GM18858 (cell line): Measurements from ENCODE around the gene HMX1.

ENCODE experiments used
- ATAC-seq: cut with Tn5 transposase; IDR thresholded peaks from one replicate; pipeline ENCODE4 v1.9.1; 2021; ENCODE audit not compliant: unreplicated experiment

The HMX1 gene

GRCh38 chr4:8842614-8843013 lies 29.0 kb downstream of the HMX1 start:
- no peak for ATAC-seq

GRCh38 chr4:8841678-8842268 lies 29.9 kb downstream of the HMX1 start:
- ATAC-seq = no peak

DNA sequence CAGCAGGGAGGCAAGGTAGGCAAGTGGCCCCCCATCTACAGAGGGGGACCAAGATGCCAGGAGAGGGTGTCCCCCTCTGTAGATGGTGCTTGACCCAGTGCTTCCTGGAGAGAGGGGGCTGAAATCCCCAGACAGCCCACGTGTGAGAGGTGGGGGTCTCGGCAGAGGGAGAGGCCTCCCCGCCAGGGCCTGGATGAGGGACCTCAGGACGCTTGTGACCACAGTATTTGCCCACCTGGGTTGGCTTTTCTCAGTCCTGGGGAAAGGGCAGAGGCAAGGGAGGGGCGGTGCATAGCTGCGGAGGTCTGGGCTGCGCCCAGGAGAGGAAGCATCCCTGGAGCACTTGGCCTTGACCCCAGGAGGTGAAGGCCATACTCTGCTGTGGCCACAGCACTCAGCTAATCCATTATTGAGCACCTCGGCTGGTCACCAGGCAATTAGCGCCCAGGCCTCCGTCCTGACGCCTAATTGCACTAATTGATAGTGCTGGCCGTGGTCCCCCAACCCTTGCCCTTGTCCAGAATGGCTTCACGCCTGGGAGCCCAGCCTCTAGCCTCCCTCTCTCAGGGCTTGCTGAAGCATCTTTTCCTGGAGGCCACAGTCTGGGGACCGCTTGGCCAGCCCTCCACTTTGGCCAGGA lies 30.7 kb downstream of the HMX1 start:
- no peak for ATAC-seq

GRCh38 chr4:8840006-8840793 lies 31.4 kb downstream of the HMX1 start:
- no peak for ATAC-seq

DNA sequence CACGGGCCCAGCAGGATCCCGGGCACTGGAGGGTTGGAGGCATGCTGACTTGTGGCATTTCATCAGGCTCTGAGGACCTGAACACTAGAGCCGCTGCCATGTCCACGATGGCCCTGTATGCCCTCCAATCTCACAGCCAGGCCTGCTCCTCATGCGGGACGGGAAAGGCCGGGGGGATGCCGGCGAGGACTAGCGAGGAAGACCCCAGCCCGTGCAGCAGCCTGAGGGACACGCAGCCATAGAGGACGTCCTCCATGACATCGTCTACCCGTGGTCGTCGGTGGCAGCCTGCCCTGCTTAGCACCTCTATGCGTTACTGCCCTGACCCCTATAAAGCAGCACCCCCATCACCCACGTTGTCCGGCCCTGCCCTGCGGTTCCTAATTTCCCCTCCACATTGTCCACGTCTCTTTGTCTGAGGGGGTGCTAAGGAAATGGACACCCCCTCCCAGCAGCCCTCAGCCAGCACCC lies 32.6 kb downstream of the HMX1 start:
- ATAC-seq = no peak

DNA sequence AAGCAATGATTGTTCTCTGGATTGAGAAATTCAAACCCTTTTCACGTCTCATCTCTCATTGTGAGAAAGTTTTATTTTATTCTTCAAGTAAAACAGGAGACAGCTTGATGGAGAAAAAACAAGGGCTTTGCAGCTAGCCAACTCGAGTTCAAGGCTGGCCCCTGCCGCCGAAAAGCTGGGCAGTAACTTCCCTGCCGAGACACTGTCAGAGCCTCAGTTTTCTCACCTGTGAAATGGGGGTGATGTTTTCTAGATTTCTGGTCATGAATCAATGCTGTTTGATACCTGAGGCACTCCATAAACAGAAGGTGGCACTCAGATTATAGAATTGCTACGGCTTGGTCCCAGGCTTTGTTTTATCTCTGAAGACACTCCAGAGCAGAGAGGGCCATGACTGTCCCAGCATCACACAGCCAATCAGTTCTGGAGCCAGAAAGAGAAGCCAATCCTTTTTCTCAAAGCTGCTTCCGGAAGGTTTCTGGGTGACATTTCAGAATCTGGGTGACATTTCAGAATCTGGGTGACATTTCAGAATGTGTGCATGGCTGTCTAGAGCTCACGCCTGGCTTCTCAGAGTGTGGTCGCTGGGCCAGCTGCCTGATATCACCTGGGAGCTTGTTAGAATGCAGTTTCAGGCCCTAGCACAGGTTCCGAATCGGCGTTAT lies 33.2 kb downstream of the HMX1 start:
- ATAC-seq = no peak

DNA sequence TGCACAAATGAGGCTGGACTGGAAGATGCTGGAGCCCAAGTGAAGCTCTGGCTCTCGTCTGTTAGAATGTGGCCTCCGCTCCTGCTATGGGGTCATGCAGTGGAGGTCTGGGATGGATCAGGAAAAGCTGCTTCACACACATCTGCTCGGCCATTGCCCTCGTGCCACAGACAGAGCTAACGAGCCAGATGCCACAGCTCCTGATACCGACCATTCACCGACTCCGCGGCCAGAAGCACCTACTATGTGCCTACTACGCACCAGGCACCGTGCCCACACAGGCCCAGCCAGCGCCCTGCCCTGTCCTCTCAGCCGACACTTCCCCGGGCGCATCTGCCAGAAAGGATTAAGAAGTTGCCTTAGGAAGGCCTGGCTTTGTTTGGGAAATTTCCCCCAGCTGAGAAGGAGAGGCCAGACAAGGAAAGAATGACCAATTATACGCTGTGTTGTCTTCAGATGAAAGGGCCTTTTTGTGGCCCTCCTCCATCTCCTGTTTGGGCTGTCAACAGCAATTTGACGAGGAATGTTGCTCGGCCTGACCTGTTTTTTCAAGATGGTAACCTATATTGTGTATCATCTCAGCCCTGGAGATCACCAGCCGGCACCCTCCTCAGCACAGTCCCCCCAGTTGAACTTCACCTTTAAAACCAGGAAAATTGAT lies 34.3 kb downstream of the HMX1 start:
- no peak for ATAC-seq

- no peak for ATAC-seq
Measured at GRCh38 chr4:8836664-8837171, 34.9 kb downstream of the HMX1 start.

- ATAC-seq = no peak
Measured at GRCh38 chr4:8835521-8836365, 35.9 kb downstream of the HMX1 start.

- no peak for ATAC-seq
Measured at GRCh38 chr4:8834681-8835220, 36.9 kb downstream of the HMX1 start.

DNA sequence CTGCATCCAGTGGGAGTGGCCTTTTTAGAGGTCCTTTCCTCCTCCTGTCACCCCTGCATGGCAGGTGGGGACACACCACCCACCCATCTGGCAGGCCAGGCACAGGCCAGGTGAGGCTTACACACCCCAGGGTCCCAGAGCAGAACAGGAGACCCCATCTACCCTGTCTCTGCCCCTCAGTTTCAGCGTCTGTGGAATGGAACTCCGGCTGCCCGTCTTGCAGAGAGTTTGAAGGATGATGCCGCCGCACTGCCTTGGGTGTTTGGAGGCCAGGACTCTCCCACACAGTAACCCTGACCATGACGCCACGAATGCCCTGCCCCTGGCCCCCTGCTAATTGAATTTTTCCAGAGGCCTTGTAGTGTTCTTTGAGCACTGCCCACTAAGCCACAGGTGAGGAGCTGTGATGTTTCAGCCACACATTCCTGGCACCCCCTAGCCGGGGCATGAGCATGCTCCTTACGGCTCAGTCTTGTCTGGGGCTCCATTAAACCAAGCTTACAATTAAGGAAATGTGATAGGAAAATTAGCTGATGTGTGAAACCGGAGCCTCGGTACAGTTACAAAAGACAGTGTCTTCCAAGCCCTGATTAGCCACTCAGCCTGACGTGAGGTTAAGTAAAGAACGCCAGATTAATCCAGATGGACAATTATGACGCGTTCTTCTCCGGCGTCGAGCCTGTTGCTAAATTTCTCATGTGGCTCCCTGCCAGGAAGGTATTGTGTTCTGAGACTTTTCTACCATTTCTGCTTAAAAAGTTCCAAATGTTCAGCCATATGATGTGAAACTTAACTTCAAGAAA lies 39.3 kb downstream of the HMX1 start:
- no peak for ATAC-seq

GRCh38 chr4:8831221-8832112 lies 40.2 kb downstream of the HMX1 start:
- no peak for ATAC-seq

GRCh38 chr4:8830611-8831200 lies 40.9 kb downstream of the HMX1 start:
- ATAC-seq = no peak

DNA sequence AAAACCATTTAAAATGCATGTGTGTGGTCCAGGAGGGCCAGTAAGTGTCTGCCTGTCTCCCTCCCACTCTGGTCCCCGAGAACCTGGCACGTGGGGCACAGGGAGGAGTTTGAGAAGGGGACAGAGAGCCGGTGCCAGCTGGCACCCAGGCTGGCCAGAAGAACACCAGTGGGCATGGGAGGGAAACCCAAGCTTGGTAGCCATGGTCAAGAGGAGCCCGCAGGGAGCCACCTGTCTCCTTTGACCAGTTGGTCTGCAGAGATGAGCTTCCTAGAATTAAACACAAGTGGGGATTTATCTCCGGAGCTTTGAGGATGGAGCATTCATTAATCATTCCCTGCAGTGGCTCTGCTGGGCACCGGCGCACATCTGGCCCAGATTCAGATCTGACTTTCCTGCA lies 41.6 kb downstream of the HMX1 start:
- ATAC-seq = no peak

DNA sequence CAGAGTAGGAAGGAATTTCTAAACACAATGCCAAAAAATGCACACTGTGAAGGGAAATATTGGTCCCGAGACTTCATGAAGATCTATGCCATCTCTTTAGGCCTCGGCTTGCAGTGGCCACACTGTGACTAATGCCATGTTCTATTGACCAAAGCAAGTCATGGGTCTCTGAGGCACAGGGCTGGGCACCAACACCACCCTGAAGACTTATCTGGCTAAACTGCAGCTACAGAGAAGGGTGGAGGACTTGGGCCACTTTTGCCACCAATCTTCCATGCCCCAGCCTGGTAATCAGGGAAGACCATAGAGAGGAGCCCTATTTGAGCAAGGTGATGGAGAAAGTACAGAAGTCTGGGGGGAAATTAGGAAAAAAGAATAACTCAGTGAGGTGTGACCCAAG lies 42.1 kb downstream of the HMX1 start:
- no peak for ATAC-seq

- ATAC-seq = no peak
Measured at GRCh38 chr4:8828869-8829268, 42.8 kb downstream of the HMX1 start.

GRCh38 chr4:8821151-8821950 lies 50.3 kb downstream of the HMX1 start:
- ATAC-seq = no peak
